Measurements from ENCODE around the gene AP2M1.

The AP2M1 gene

DNA sequence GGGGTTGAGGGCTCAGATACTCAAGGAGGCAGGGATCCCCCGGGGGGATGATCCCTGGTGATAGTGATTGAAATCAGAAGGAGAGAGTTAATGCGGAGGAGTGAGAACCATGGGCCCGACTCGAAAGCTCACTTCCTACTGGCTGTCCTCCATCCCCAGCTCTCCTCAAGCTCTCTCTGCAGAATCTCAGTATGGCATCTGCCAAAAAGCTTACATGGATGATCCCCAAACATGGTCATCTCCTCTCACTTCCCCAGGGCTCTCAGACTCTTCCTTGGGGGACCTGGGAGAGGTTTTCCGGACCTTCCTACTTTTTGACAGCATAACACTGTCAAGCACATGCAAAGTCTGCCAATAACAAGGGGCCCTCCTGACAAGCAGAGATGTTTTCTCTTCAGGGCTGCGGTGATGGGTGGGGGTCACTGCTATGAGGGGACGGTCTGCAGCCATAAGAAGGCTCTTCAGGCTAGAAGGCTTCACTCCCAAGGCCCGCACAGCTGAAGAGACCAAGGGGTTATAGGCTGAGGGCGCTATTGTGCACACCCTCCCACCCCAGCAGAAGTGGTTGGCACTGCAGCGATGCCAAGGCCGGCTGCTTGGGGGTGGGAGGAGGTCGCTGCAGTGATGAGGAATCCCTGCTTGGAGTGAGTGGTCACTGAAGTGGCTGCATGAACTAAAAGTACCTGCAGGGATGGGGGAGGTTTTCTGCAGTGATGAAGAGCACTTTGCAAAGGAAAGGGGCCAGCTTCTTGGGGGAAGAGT is 53.9 kb downstream of the AP2M1 start:
- peaks cover 99% of the 10 kb centered on the region for H3K27me3 ChIP-seq
- no peak overlapping the region for H3K27ac ChIP-seq
- peaks cover 0 to 10% of the 10 kb centered on the region in 2 experiments for H3K4me1 ChIP-seq (ENCODE audit: control insufficient read depth in 1 of 2, insufficient read depth in 1 of 2, low read depth in 1 of 2, low read length in 1 of 2)
- no peaks in the 10 kb centered on the region for H3K9me3 ChIP-seq
- H3K4me3 ChIP-seq (ENCODE audit: low read depth in 1 of 2, low read length in 1 of 2): no peak overlapping the region
- no peak for TF ChIP-seq CTCF (IDR thresholded peaks at IDR 0.05)
- no peaks in the 10 kb centered on the region for H3K36me3 ChIP-seq

GRCh38 chr3:184229394-184230080 is 54.9 kb downstream of the AP2M1 start, which contains the start of gene VWA5B2:
TSS of gene VWA5B2 (plus strand) at chr3:184229585. CDS start at chr3:184230529, 944 bp downstream.
- TF ChIP-seq CTCF (IDR thresholded peaks at IDR 0.05): no peak
- no peaks in the 10 kb centered on the region for H3K9me3 ChIP-seq
- peaks cover 0 to 10% of the 10 kb centered on the region in 2 experiments for H3K4me1 ChIP-seq (ENCODE audit: control insufficient read depth in 1 of 2, insufficient read depth in 1 of 2, low read depth in 1 of 2, low read length in 1 of 2)
- H3K27ac ChIP-seq: no peak within 1 kb of the TSS
- no peak within 1 kb of the TSS for H3K4me3 ChIP-seq (ENCODE audit: low read depth in 1 of 2, low read length in 1 of 2)
- no peaks in the 10 kb centered on the region for H3K36me3 ChIP-seq
- peaks cover 100% of the 10 kb centered on the region for H3K27me3 ChIP-seq

- H3K4me3 ChIP-seq (ENCODE audit: low read depth in 1 of 2, low read length in 1 of 2): no peak overlapping the region
- no peaks in the 10 kb centered on the region for H3K36me3 ChIP-seq
- peaks cover 100% of the 10 kb centered on the region for H3K27me3 ChIP-seq
- H3K27ac ChIP-seq: no peak overlapping the region
- no peaks in the 10 kb centered on the region for H3K9me3 ChIP-seq
- TF ChIP-seq CTCF (IDR thresholded peaks at IDR 0.05): no peak
- H3K4me1 ChIP-seq (ENCODE audit: control insufficient read depth in 1 of 2, insufficient read depth in 1 of 2, low read depth in 1 of 2, low read length in 1 of 2): peaks cover 0 to 10% of the 10 kb centered on the region in 2 experiments
Measured at GRCh38 chr3:184230081-184230602, 55.5 kb downstream of the AP2M1 start.

- H3K4me1 ChIP-seq (ENCODE audit: control insufficient read depth in 1 of 2, insufficient read depth in 1 of 2, low read depth in 1 of 2, low read length in 1 of 2): peaks cover 0 to 10% of the 10 kb centered on the region in 2 experiments
- peaks cover 96% of the 10 kb centered on the region for H3K27me3 ChIP-seq
- H3K9me3 ChIP-seq: no peaks in the 10 kb centered on the region
- no peak overlapping the region for H3K4me3 ChIP-seq (ENCODE audit: low read depth in 1 of 2, low read length in 1 of 2)
- no peak overlapping the region for H3K27ac ChIP-seq
- no peaks in the 10 kb centered on the region for H3K36me3 ChIP-seq
- TF ChIP-seq CTCF (IDR thresholded peaks at IDR 0.05): no peak
Measured at GRCh38 chr3:184230603-184231528, 56.2 kb downstream of the AP2M1 start.

DNA sequence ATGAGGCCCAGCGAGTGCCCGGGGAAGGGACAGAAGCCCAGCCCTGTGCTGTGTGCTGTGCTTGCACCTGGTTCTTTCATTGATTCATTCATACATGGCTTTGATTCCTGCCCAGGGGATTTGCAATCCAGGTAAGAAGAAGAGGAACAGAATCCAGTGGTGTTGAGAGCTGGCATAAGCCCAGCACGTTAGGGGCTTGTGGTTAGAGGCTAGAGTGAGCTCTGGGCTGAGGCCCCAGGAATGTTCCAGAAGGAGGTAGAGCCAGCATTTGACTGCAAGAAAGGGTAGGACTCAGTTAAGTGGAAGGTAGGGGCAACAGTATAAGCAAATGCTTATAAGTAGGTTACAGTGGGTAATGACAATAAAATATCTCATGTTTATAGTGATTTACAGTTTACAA is 57.0 kb downstream of the AP2M1 start:
- Histone ChIP-seq H3K4me1 (ENCODE audit: control insufficient read depth in 1 of 2, insufficient read depth in 1 of 2, low read depth in 1 of 2, low read length in 1 of 2) (peaks cover 0 to 10% of the 10 kb centered on the region in 2 experiments), H3K27me3 (peaks cover 88% of the 10 kb centered on the region), H3K36me3 (no peaks in the 10 kb centered on the region), H3K27ac (no peak overlapping the region), H3K9me3 (no peaks in the 10 kb centered on the region), H3K4me3 (ENCODE audit: low read depth in 1 of 2, low read length in 1 of 2) (no peak overlapping the region)
- TF ChIP-seq CTCF (IDR thresholded peaks at IDR 0.05): no peak

Data from neutrophil (primary cell).